ENCODE results near the gene IQCE. TPM values are rescaled to one million over a fixed set of nuclear protein-coding genes. Genes with fewer than 3 reads are reported as not detected.

IQCE gene
- total and polyA plus RNA-seq, 2 donors (not counting 1 experiment from before 2014, with no cell fraction given), result 5.3 to 8.3 TPM

DNA sequence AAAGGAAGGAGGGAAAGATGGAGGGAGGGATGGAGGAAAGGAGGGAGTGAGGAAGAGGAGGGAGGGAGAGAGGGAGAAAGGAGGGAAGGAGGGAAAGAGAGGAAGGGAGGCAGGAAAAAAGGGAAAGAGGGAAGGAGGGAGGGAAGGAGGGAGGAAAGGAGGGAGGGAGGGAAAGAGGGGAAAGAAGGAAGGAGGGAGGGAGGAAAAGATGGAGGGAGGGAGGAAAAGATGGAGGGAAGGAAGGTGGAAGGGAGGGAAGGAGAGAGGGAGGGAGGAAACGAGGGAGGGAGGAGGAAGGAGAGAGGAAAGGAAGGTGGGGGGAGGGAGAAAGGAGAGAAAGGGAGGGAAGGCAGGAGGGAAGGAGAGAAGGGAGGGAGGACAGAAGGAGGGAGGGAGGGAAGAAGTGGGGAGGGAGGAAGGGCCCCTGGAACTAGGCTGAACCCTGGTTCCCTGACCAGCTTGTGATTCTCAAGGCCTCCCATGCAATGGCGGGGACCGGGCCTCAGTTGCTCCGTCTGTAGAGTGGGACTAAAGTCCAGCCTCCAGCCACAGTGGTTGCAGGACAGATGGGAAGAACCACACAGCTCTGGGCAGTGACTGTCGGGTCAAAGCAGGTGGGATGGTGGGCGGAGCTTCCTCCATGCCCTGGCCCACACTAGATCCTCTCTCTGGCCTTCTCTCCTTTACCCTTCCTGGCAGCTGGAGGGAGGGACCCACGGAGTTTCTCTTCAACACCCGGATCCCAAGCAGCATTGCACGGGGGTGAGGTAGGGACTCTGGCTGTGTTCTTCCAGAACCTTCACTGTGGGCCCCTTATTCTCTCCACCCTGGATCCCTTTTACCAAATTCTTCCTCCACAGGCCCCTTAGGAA lies 68.7 kb downstream of the IQCE start:
- peaks cover 2% of the 10 kb centered on the region for H3K4me1 ChIP-seq (ENCODE audit: control insufficient read depth, extremely low read depth, insufficient read depth, low read length)
- no peaks in the 10 kb centered on the region for H3K9me3 ChIP-seq (ENCODE audit: control insufficient read depth, insufficient read depth, low read depth, low read length)
- H3K4me2 ChIP-seq (ENCODE audit: extremely low read depth, insufficient read depth, low read length), result no peak overlapping the region
- DNase-seq (ENCODE audit: low read depth in 2 of 2), result no peak
- H2AFZ ChIP-seq (ENCODE audit: low read length), result peak overlapping the region; percentile 23
- TF ChIP-seq EZH2 (IDR thresholded peaks at IDR 0.05; ENCODE audit: low read length, missing control alignments), result no peak
- TF ChIP-seq, protein P1, sequence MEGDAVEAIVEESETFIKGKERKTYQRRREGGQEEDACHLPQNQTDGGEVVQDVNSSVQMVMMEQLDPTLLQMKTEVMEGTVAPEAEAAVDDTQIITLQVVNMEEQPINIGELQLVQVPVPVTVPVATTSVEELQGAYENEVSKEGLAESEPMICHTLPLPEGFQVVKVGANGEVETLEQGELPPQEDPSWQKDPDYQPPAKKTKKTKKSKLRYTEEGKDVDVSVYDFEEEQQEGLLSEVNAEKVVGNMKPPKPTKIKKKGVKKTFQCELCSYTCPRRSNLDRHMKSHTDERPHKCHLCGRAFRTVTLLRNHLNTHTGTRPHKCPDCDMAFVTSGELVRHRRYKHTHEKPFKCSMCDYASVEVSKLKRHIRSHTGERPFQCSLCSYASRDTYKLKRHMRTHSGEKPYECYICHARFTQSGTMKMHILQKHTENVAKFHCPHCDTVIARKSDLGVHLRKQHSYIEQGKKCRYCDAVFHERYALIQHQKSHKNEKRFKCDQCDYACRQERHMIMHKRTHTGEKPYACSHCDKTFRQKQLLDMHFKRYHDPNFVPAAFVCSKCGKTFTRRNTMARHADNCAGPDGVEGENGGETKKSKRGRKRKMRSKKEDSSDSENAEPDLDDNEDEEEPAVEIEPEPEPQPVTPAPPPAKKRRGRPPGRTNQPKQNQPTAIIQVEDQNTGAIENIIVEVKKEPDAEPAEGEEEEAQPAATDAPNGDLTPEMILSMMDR (conservative IDR thresholded peaks at IDR 0.05 in 1 of 2, IDR thresholded peaks at IDR 0.05 in 1 of 2; ENCODE audit: low read depth in 1 of 2, low read length in 2 of 2), result no peak
- no peaks in the 10 kb centered on the region for H3K36me3 ChIP-seq (ENCODE audit: control insufficient read depth, insufficient read depth, low read length)
- H3K27me3 ChIP-seq (ENCODE audit: control insufficient read depth, insufficient read depth, low read length), result no peaks in the 10 kb centered on the region
- no peak overlapping the region for H3K9ac ChIP-seq (ENCODE audit: insufficient read depth, low read length)
- peak overlapping the region; percentile 8 for H3K27ac ChIP-seq (ENCODE audit: insufficient read depth, low read length)
- H3K79me2 ChIP-seq (ENCODE audit: control insufficient read depth, insufficient read depth, low read length), result peaks cover 5% of the 10 kb centered on the region
- no peaks in the 10 kb centered on the region for H4K20me1 ChIP-seq (ENCODE audit: control insufficient read depth, extremely low read depth, insufficient read depth, low read length)
- H3K4me3 ChIP-seq (replicated peaks in 1 of 4; ENCODE audit: control extremely low read depth in 1 of 4, insufficient read depth in 1 of 4, low read depth in 3 of 4, low read length in 4 of 4), result no peak overlapping the region

DNA sequence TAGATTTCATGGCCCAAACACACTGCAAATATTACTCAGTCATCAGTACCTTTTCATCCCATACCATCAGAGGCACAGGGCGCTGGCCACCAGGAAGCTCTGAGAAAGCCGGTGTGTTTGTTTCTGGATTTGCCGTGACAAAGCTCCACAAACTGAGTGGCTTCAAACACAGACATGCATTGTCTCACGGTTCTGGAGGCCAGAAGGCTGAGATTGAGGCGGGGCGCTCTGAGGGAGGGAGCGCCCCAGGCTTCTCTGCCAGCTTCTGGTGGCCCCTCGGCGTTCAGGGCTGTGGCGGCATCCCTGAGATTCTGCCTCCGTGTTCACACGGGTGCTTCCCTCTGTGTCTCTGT lies 69.3 kb downstream of the IQCE start:
- H3K36me3 ChIP-seq (ENCODE audit: control insufficient read depth, insufficient read depth, low read length), result no peaks in the 10 kb centered on the region
- peaks cover 3% of the 10 kb centered on the region for H3K4me1 ChIP-seq (ENCODE audit: control insufficient read depth, extremely low read depth, insufficient read depth, low read length)
- no peaks in the 10 kb centered on the region for H4K20me1 ChIP-seq (ENCODE audit: control insufficient read depth, extremely low read depth, insufficient read depth, low read length)
- H2AFZ ChIP-seq (ENCODE audit: low read length), result no peak overlapping the region
- no peak overlapping the region for H3K9ac ChIP-seq (ENCODE audit: insufficient read depth, low read length)
- H3K9me3 ChIP-seq (ENCODE audit: control insufficient read depth, insufficient read depth, low read depth, low read length), result no peaks in the 10 kb centered on the region
- no peak for DNase-seq (ENCODE audit: low read depth in 2 of 2)
- H3K27ac ChIP-seq (ENCODE audit: insufficient read depth, low read length), result no peak overlapping the region
- H3K79me2 ChIP-seq (ENCODE audit: control insufficient read depth, insufficient read depth, low read length), result peaks cover 12% of the 10 kb centered on the region
- H3K4me2 ChIP-seq (ENCODE audit: extremely low read depth, insufficient read depth, low read length), result no peak overlapping the region
- H3K27me3 ChIP-seq (ENCODE audit: control insufficient read depth, insufficient read depth, low read length), result no peaks in the 10 kb centered on the region
- H3K4me3 ChIP-seq (replicated peaks in 1 of 4; ENCODE audit: control extremely low read depth in 1 of 4, insufficient read depth in 1 of 4, low read depth in 3 of 4, low read length in 4 of 4), result no peak overlapping the region
- TF ChIP-seq, protein P1 (conservative IDR thresholded peaks at IDR 0.05 in 1 of 2, IDR thresholded peaks at IDR 0.05 in 1 of 2; ENCODE audit: low read depth in 1 of 2, low read length in 2 of 2), result no peak

DNA sequence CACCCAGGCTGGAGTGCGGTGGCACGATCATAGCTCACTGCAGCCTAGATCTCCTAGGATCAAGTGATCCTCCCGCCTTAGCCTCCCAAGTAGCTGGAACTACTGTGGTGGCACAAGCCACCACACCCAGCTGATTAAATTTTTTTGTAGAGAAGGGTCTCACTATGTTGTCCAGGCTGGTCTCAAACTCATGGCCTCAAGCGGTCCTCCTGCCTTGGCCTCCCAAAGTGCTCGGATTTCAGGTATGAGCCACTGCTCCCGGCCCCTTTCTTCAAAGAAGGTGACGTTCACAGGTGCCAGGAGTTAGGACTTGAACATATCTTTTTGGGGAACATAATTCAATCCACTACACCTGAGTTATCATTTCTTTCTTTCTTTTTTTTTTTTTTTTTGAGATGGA lies 70.1 kb downstream of the IQCE start:
- peaks cover 17% of the 10 kb centered on the region for H3K79me2 ChIP-seq (ENCODE audit: control insufficient read depth, insufficient read depth, low read length)
- H3K4me1 ChIP-seq (ENCODE audit: control insufficient read depth, extremely low read depth, insufficient read depth, low read length), result peaks cover 7% of the 10 kb centered on the region
- H3K4me3 ChIP-seq (replicated peaks in 1 of 4; ENCODE audit: control extremely low read depth in 1 of 4, insufficient read depth in 1 of 4, low read depth in 3 of 4, low read length in 4 of 4), result no peak overlapping the region
- H3K4me2 ChIP-seq (ENCODE audit: extremely low read depth, insufficient read depth, low read length), result no peak overlapping the region
- DNase-seq (ENCODE audit: low read depth in 2 of 2), result no peak
- H3K9me3 ChIP-seq (ENCODE audit: control insufficient read depth, insufficient read depth, low read depth, low read length), result no peaks in the 10 kb centered on the region
- no peak overlapping the region for H3K9ac ChIP-seq (ENCODE audit: insufficient read depth, low read length)
- H4K20me1 ChIP-seq (ENCODE audit: control insufficient read depth, extremely low read depth, insufficient read depth, low read length), result no peaks in the 10 kb centered on the region
- TF ChIP-seq, protein P1 (conservative IDR thresholded peaks at IDR 0.05 in 1 of 2, IDR thresholded peaks at IDR 0.05 in 1 of 2; ENCODE audit: low read depth in 1 of 2, low read length in 2 of 2), result no peak
- TF ChIP-seq EZH2 (IDR thresholded peaks at IDR 0.05; ENCODE audit: low read length, missing control alignments), result no peak
- no peaks in the 10 kb centered on the region for H3K36me3 ChIP-seq (ENCODE audit: control insufficient read depth, insufficient read depth, low read length)
- H3K27ac ChIP-seq (ENCODE audit: insufficient read depth, low read length), result no peak overlapping the region
- H2AFZ ChIP-seq (ENCODE audit: low read length), result no peak overlapping the region
- H3K27me3 ChIP-seq (ENCODE audit: control insufficient read depth, insufficient read depth, low read length), result no peaks in the 10 kb centered on the region
